Measurements from ENCODE around the gene CDK17.
"Not testable (repeated sequence)": the region's sequence is repeated elsewhere in the genome, so short reads cannot be mapped to it uniquely, and the experiment has no call there.

Gene CDK17

DNA sequence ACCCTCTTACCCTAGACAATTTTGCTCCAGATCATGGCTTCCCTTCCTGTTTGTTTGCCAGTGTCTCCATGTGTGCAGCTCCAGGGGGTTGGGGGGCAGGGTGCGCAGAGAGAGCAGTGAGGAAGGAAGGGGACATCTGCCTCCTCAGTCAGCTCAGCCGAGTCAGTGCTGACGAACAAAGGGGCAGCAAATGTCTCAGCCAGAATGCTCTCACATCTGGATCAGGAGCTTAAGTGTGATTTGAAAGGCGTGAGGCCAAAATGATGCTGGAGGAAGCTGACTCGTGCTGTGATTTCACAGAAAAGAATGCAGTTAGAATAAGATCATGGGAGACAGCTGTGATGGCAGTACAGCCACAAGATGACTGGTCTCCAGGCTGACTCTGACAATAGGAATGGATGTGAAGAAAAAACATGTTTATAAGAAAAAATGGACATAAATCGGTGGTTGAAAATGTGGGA lies 27.1 kb upstream of the CDK17 start:
- Mint-ChIP-seq H3K27ac (peak overlapping the region; percentile 46), H3K9me3 (no peaks in the 10 kb centered on the region), H3K27me3 (ENCODE audit: low read depth) (peaks cover 5% of the 10 kb centered on the region), H3K4me1 (ENCODE audit: low read depth) (peaks cover 39% of the 10 kb centered on the region), H3K36me3 (ENCODE audit: low read depth) (peaks cover 4% of the 10 kb centered on the region), H3K4me3 (peak overlapping the region; percentile 11)

GRCh38 chr12:96425951-96426350 lies 25.7 kb upstream of the CDK17 start:
- Mint-ChIP-seq H3K36me3 (ENCODE audit: low read depth) (peaks cover 6% of the 10 kb centered on the region), H3K4me3 (no peak overlapping the region), H3K4me1 (ENCODE audit: low read depth) (peaks cover 47% of the 10 kb centered on the region), H3K9me3 (no peaks in the 10 kb centered on the region), H3K27me3 (ENCODE audit: low read depth) (peaks cover 5% of the 10 kb centered on the region), H3K27ac (peak overlapping the region; percentile 61)

DNA sequence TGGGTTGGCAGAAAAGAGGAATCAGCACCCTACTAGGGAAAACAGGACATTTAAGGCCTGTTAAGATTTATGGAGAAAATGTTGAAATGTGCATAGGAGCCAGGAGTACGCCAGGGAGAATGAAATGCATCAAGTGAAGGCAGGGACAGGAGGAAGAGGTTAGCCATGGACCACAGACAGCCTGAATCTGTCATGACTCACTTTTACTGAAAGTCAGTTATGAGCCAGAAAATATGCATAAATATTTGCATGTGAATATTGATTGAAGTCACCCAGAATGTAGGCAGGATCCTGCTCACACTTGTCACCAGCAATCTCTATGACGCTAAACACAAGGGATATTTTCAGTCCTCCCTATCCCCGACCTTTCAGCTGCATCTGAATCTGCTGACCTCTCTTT lies 25.1 kb upstream of the CDK17 start:
- Mint-ChIP-seq H3K9me3 (no peaks in the 10 kb centered on the region), H3K4me3 (peak overlapping the region; percentile 3), H3K4me1 (ENCODE audit: low read depth) (peaks cover 51% of the 10 kb centered on the region), H3K27me3 (ENCODE audit: low read depth) (peaks cover 5% of the 10 kb centered on the region), H3K27ac (peak overlapping the region; percentile 61), H3K36me3 (ENCODE audit: low read depth) (peaks cover 6% of the 10 kb centered on the region)

- Mint-ChIP-seq H3K9me3 (no peaks in the 10 kb centered on the region), H3K4me1 (ENCODE audit: low read depth) (peaks cover 55% of the 10 kb centered on the region), H3K4me3 (no peak overlapping the region), H3K27ac (no peak overlapping the region), H3K27me3 (ENCODE audit: low read depth) (peaks cover 5% of the 10 kb centered on the region), H3K36me3 (ENCODE audit: low read depth) (peaks cover 6% of the 10 kb centered on the region)
Observed at GRCh38 chr12:96424601-96425000, 24.4 kb upstream of the CDK17 start.

GRCh38 chr12:96422192-96422591 lies 22.0 kb upstream of the CDK17 start:
- Mint-ChIP-seq H3K27me3 (ENCODE audit: low read depth) (peaks cover 5% of the 10 kb centered on the region), H3K27ac (peak overlapping the region; percentile 36), H3K36me3 (ENCODE audit: low read depth) (peaks cover 6% of the 10 kb centered on the region), H3K4me1 (ENCODE audit: low read depth) (peaks cover 52% of the 10 kb centered on the region), H3K9me3 (no peaks in the 10 kb centered on the region), H3K4me3 (no peak overlapping the region)

DNA sequence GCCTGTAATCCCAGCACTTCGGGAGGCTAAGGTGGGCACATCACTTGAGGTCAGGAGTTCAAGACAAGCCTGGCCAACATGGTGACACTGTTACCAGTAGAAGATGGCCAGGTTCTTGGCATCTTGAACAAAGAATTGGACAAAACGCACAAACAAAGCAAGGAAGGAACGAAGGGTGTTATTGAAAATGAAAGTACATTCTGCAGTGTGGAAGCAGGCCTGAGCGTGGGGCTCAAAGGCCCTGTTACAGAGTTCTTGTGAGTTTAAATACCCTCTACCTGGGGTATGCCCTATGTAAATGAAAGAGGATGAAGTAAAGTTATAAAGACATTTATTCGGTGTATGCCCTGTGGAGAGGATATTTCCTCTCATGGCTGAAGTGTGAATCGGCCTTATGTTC lies 20.8 kb upstream of the CDK17 start:
- peak overlapping the region; percentile 90 for H3K27ac Mint-ChIP-seq
- H3K4me3 Mint-ChIP-seq = peak overlapping the region; percentile 73
- H3K36me3 Mint-ChIP-seq (ENCODE audit: low read depth) = peaks cover 7% of the 10 kb centered on the region
- H3K9me3 Mint-ChIP-seq = no peaks in the 10 kb centered on the region
- H3K4me1 Mint-ChIP-seq (ENCODE audit: low read depth) = peaks cover 52% of the 10 kb centered on the region
- peaks cover 5% of the 10 kb centered on the region for H3K27me3 Mint-ChIP-seq (ENCODE audit: low read depth)

- Mint-ChIP-seq H3K9me3 (no peaks in the 10 kb centered on the region), H3K27me3 (ENCODE audit: low read depth) (peaks cover 5% of the 10 kb centered on the region), H3K4me1 (ENCODE audit: low read depth) (peaks cover 48% of the 10 kb centered on the region), H3K36me3 (ENCODE audit: low read depth) (peaks cover 7% of the 10 kb centered on the region), H3K27ac (peak overlapping the region; percentile 90), H3K4me3 (no peak overlapping the region)
Observed at GRCh38 chr12:96420277-96420835, 20.1 kb upstream of the CDK17 start.

- H3K27me3 Mint-ChIP-seq (ENCODE audit: low read depth) = peaks cover 5% of the 10 kb centered on the region
- peaks cover 45% of the 10 kb centered on the region for H3K4me1 Mint-ChIP-seq (ENCODE audit: low read depth)
- H3K36me3 Mint-ChIP-seq (ENCODE audit: low read depth) = peaks cover 4% of the 10 kb centered on the region
- H3K9me3 Mint-ChIP-seq = no peaks in the 10 kb centered on the region
- no peak overlapping the region for H3K4me3 Mint-ChIP-seq
- H3K27ac Mint-ChIP-seq = peak overlapping the region; percentile 58
Observed at GRCh38 chr12:96419576-96420276, 19.5 kb upstream of the CDK17 start.

DNA sequence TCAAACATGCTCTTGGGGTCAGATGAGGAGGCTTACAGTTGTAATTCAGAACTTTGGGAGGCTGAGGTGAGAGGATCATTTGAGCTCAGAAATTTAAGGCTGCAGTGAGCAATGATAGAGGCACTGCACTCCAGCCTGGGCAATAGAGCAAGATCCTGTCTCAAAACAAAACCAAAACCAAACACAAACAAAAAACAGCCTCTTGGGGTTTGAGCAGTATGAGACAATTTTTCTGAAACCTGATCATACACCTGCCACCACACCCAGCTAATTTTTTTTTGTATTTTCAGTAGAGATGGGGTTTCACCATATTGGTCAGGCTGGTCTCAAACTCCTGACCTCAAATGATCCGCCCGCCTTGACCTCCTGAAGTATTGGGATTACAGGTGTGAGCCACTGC lies 17.4 kb upstream of the CDK17 start:
- H3K9me3 Mint-ChIP-seq; H3K4me3 Mint-ChIP-seq; H3K27me3 Mint-ChIP-seq (ENCODE audit: low read depth); H3K36me3 Mint-ChIP-seq (ENCODE audit: low read depth): not testable (repeated sequence)
- H3K27ac Mint-ChIP-seq = peak overlapping the region; percentile 77
- peaks cover 45% of the 10 kb centered on the region for H3K4me1 Mint-ChIP-seq (ENCODE audit: low read depth)

GRCh38 chr12:96416033-96416799 lies 16.0 kb upstream of the CDK17 start:
- Mint-ChIP-seq H3K27ac (no peak overlapping the region), H3K4me3 (no peak overlapping the region), H3K9me3 (no peaks in the 10 kb centered on the region), H3K36me3 (ENCODE audit: low read depth) (peaks cover 4% of the 10 kb centered on the region), H3K4me1 (ENCODE audit: low read depth) (peaks cover 40% of the 10 kb centered on the region), H3K27me3 (ENCODE audit: low read depth) (peaks cover 4% of the 10 kb centered on the region)

DNA sequence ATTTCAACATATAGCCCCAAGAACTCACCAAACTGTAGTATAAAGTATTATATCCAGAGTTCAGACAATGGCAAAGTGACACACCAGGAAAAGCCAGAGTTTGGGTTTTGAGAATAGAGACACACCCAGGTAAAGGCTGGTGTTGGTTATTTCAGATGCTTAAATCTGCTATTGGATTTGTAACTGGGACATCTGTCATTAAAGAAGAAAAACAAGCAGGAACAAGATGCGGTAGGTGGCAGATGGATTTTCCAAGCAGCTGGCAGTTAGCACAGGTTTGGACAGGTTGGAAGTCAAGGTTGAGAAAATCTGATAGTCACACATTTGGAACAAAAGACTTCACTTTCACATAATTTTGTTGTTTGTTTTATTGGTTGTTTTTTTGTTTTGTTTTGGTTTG lies 14.4 kb upstream of the CDK17 start:
- Mint-ChIP-seq H3K4me1 (ENCODE audit: low read depth) (peaks cover 30% of the 10 kb centered on the region), H3K27ac (no peak overlapping the region), H3K9me3 (no peaks in the 10 kb centered on the region), H3K4me3 (no peak overlapping the region), H3K36me3 (ENCODE audit: low read depth) (peaks cover 4% of the 10 kb centered on the region), H3K27me3 (ENCODE audit: low read depth) (peaks cover 7% of the 10 kb centered on the region)

DNA sequence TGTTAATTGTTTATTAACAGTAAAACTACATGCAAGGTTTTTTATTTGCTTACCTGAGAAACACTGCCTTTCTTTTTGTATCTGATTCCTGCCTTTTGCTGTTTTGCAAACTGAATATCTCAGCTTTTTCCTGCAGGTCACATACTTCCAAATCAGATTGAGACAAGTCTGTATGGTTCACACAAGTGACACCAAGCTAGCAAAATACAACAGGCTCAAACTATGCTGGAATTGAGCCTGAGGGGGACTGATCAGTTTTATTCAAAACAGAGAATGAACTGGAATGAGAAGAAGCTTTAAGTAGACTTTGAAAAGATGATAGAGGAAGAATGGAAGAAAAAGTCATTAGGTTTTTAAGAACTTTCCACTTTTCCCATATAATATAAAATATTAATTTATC lies 12.2 kb upstream of the CDK17 start:
- H3K9me3 Mint-ChIP-seq = no peaks in the 10 kb centered on the region
- no peak overlapping the region for H3K27ac Mint-ChIP-seq
- peaks cover 11% of the 10 kb centered on the region for H3K27me3 Mint-ChIP-seq (ENCODE audit: low read depth)
- no peak overlapping the region for H3K4me3 Mint-ChIP-seq
- H3K36me3 Mint-ChIP-seq (ENCODE audit: low read depth) = peaks cover 4% of the 10 kb centered on the region
- peaks cover 24% of the 10 kb centered on the region for H3K4me1 Mint-ChIP-seq (ENCODE audit: low read depth)

DNA sequence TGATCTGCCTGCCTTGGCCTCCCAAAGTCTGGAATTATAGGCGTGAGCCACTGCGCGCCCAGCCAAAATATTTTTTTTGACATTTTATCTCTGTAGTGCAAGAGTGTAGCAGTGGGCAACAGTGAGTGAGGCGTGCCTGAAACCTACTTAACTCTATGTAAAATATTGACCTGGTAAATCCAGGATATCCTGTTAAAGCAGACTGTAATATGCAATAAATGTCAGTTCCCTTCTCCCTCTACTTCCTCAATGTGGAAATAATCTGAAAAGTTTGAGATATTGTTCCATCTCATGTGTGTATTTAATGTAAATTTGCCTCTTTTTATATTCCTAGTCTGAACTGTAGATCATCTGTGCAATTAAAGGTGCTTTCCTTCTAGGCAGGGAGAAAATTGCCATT lies 9.5 kb upstream of the CDK17 start:
- Mint-ChIP-seq H3K27me3 (ENCODE audit: low read depth) (peaks cover 11% of the 10 kb centered on the region), H3K9me3 (no peaks in the 10 kb centered on the region), H3K36me3 (ENCODE audit: low read depth) (peaks cover 3% of the 10 kb centered on the region), H3K27ac (no peak overlapping the region), H3K4me1 (ENCODE audit: low read depth) (peaks cover 12% of the 10 kb centered on the region), H3K4me3 (no peak overlapping the region)

GRCh38 chr12:96408993-96409392 lies 8.8 kb upstream of the CDK17 start:
- Mint-ChIP-seq H3K9me3 (no peaks in the 10 kb centered on the region), H3K36me3 (ENCODE audit: low read depth) (peaks cover 3% of the 10 kb centered on the region)

More at GRCh38 chr12:96408993-96409392, 8.8 kb upstream of the CDK17 start:
- no peak overlapping the region for H3K4me3 Mint-ChIP-seq
- no peak overlapping the region for H3K27ac Mint-ChIP-seq
- H3K4me1 Mint-ChIP-seq (ENCODE audit: low read depth) = peaks cover 12% of the 10 kb centered on the region
- peaks cover 11% of the 10 kb centered on the region for H3K27me3 Mint-ChIP-seq (ENCODE audit: low read depth)
